Left cardiac atrium (tissue), 4 donors: ENCODE data around the gene RPS5. TPM values are rescaled to one million over a fixed set of nuclear protein-coding genes. Genes with fewer than 3 reads are reported as not detected.

ENCODE experiments used
- ATAC-seq, 2 donors: fragments of 200-7000 bp; cut with Tn5 transposase; one replicate each; pipeline ENCODE4 v1.9.1; 2020; ENCODE audit warnings: mild to moderate bottlenecking in 2 of 2, moderate library complexity in 2 of 2
- DNase-seq: peaks from one replicate; pipeline ENCODE4 v3.0.0-alpha.2; 2020
- intact Hi-C, 2 donors: fragments of 100-400 bp; cut with DNase I; formaldehyde crosslinking; loops; one replicate each; pipeline versions ENCODE4 v1.14.1 to v1.15.1; 2022 to 2023
- total RNA-seq, 2 donors: library from RNA; stranded (reverse); fragmentation: NEBNext Ultra II Directional; extraction: Animal tissue kit (Norgen Biotek cat#: 25700); gene quantifications; one replicate each; pipeline ENCODE4 v1.2.1, GENCODE V29; 2021
- donor health status: DM: no; HTN: yes; CAD: no.
- donor health status: DM: no; HTN: yes; CAD: no; lungs with severe emphysema.
- donor health status: DM: yes; HTN: yes; CAD: no.
- donor health status: Dilated cardiomyopathy.

The RPS5 gene
- total RNA-seq, 2 donors from 2014 or later, result 572 to 598 TPM

DNA sequence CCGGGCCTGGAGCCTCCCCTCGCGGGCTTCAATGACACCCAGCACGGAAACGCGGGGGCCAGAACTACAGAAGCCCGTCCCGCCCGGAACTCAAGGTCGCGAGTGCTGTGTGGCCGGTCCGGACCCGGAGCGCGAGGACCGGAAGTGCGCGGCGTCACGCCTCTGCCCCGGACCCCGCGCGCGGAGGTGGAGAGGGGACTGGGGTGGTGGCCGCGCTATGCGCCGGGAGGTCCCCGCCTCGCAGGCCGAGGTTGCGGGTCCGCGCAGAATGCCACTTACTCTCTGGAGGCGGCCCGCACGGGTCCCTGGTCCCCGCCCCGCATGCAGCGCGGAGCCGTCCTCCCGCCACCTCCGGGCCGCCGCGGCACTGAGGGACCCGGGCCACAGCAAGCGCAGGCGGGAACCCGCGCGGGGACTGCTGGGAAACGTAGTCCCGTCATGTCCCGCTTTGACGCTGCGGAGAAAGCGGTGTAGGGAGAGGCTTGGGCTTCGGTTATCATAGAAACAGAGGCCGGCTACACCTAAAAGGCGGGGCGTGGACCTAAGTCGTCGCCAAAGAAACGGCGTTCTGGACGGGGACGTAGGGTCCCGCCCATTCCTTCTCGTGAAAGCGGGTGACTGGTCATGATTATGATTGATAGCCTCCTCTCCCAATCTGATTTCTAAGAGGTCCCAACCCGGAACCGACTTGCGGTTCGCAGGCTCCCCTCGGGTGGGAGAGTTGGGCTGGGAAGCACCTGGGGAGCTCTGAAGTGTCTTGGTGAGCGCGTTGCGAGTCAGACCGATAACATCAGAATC is 6.2 kb upstream of the RPS5 start, which contains the start of gene ZNF837:
ZNF837 (minus strand) TSS at position 369 of the 798 bp plus-strand sequence. CDS start 11,698 bp downstream, outside the sequence.
- peak; percentile 96 for ATAC-seq
- intact Hi-C loops, result no loop called here
- peak; percentile 99 for DNase-seq

DNA sequence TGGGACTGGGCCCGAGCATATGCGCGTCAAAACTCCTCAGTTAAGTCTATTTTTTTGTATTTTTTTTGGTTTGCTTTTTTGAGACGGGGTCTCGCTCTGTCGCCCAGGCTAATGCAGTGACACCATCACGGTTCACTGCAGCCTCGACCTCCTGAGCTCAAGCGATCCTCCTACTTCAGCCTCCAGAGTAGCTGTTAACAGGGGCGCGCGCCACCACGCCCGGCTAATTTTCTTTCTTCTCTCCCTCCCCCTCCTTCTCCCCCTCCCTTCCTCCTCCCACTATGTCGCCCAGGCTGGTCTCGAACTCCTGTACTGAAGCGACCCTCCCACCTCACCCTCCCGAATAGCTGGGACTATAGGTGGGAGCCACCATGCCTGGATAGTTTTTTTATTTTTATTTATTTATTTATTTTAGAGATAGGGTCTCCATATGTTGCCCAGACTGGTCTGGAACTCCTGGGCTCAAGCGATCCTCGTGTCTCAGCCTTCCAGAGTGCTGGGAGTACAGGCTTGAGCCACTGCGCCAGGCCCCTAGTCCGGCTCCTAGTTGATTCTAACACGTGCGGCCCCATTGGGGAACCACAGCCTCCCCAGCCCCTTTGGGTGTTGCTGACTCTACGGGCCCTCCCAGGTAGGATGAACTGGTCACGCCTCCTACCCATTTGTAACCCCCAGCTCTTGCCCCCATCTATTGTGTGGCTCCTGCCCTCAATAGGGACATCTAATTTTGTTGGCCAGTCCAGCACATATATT is 5.4 kb upstream of the RPS5 start:
- intact Hi-C loops, result no loop called here
- no peak for ATAC-seq
- no peak for DNase-seq

DNA sequence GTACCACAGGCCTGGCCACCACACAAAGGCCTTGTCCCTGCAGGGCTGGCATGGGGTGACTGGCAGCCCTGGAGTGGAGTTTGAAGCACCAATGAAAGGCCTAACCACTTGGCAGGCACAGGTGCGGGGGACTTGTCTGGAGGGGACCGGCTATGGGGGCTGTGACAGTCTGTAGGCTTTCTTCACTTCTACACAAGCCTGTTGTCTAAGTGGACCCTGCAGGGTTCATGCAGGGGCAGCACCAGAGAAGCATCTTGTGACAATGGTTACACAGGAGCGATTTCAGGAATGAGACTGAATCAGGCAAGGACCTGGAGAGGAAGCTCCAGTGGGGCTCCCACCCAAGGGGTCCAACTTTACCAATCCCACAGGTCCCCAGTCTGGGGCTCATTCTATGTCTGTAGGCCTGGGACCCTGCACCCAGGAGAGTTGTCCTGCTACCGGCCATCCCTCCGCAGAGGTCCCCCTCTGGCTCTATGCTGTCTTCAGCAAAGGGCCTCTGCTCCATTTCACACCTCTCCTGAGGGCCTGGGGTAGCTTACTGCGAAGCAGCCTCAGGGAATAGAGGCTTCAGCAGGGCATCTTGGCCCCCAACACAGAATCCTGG is 4.0 kb upstream of the RPS5 start:
- intact Hi-C loops, result no loop called here
- ATAC-seq (no peak), DNase-seq (no peak)

DNA sequence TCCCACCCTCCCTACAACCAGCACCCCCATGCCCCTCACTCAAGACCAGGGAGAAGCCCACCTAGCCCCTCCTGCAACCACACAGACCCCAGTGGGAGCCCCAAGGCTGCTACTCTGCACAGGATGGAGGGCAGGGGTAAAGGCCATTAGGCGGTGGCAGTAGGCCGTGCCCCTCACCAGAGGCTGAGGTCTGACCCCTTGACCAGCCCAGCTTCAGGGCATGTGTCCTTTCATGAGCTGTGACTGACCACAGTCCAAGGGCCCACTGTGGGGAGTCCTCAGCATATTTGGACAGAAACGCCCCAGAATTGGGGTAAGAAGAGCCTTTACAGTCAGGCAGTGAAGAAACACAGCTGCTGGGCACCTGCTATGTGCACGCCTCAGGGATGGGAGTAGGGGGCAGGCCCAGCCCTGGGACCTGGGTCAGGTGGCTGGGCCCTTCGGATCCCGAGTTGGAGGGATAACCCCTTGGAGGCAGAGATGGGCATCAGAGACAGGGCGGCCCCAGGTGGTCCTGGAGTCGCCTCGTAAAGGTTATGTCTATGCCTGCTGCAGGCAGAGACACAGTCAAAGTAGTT is 1.7 kb upstream of the RPS5 start:
- DNase-seq, result no peak
- ATAC-seq, result no peak
- intact Hi-C loops, result no loop called here

DNA sequence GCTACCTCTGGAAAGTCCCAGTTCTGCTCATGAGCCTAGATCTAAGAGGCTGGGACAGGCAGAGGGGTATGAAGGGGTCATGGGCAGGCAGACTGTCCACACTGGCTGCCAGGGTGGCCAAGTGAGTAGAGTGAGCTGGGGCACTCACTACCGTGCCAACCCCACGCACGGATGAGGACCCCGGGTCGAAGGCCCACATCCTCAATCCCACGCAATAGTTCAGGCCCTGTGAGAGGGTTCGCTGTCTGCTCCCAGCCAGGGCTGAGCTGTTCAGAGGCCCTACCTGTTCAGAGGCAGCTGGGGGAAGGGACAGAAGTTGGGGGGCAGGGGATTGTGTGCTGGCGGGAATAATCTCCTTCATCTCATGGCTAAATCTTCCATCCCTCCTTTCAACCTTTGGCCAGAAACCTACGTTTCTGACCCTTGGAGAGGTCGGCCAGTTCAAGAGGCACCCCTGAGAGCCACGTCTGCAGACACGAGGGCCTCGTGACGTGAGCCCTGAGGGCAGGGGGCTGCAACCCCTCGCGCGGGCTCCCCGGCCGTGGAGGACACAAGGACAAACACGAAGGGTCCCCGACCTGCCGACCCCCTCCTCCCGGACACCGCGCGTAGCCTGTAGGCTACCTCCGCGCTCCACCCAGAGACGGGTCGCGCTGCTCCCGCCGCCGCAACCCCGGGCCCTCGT is 1.0 kb upstream of the RPS5 start:
- intact Hi-C loops, result no loop called here
- DNase-seq, result peak; percentile 46

DNA sequence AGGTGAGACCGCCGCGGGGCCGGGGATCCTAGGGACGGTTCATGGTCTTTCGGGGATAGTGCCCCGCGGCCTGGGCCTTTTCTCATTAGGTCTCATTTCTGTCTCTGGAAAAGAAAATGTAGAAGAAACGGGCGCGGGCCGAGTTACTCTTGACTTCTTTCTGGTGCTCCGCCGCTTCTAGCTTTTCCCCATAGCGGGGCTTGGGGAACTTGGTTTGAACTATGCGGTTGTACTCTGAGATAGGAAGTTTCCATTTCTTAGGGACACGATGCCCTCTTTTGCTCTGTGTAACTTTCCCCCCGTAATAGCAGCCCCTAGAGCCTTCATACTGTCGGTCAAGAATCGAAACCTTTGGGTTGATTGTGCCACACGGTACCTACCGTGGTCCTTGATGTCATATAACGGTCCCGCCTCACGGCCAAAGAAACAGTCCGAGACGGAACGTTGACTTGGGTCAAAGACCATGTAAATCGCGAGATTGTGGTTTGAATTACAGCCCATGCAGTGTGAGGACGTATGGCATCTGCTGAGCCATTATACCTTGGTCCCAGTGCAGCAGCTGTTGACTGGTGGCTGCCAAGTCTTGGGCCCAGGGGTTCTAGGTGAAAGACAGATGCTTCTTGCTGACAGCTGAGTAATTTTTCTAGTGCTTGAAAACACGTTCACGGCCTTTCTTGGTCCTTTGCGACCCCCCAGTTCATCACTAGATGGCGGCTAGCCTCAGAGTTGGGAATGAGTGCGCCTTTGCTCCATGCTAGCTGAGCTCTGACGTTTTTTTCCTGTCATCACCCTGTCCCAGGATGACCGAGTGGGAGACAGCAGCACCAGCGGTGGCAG is 487 bp downstream of the RPS5 start:
- intact Hi-C loops, result no loop called here
- DNase-seq, result no peak
- ATAC-seq, result no peak

More for the DNA sequence above, 1.0 kb upstream of the RPS5 start:
- ATAC-seq, result peak; percentile 16 to 23

DNA sequence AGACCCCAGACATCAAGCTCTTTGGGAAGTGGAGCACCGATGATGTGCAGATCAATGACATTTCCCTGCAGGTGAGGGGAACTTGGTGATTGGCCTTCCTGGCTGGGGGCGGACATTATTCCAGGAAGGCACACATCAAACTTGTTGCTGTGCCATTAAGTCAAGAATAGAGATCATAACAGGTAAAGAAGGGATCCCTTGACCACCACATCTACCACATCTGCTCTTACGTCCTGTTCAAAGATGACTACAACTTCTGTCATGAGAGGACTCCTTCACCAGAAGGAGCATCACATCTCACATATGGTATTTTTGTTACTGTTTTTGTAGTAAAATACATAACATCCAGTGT is 1.1 kb downstream of the RPS5 start:
- DNase-seq (no peak), ATAC-seq (no peak)
- intact Hi-C loops, result no loop called here

DNA sequence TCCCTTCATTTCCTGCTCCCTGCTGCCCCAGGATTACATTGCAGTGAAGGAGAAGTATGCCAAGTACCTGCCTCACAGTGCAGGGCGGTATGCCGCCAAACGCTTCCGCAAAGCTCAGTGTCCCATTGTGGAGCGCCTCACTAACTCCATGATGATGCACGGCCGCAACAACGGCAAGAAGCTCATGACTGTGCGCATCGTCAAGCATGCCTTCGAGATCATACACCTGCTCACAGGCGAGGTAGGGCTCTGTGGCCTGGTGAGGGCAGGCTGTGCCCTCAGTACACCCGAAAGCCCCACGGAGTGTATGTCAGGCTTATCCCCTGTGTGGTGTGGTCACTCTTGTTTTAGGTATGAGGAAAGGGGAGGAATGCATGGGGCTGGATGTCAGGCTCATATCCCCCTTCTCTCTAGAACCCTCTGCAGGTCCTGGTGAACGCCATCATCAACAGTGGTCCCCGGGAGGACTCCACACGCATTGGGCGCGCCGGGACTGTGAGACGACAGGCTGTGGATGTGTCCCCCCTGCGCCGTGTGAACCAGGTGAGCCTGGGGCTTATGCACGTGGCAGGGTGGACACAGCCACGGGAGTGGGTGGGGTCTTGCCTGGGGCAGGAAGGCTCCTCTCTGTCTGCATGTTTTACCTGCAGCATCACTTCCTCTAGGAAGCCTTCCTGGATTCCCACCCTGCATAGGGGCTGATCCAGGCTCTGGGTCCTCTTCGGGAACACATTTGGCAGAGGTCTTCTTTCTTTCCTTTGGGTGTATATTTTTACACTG is 6.1 kb downstream of the RPS5 start:
- DNase-seq (no peak), ATAC-seq (no peak)
- intact Hi-C loops, result no loop called here

DNA sequence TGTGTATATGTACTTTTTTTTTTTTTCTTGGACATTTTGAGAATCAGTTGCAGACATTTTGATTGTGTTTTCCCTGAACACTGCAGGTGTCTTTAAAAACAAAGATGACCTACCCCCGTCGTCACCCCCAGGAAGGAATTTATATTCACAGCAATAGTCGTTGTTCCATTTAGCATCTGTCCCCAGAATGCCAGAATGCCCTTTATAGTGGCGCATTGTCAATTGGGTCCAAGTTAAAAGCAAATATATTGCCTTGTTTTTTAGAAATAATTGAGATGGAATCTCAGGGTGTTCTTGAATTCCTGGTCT is 6.6 kb downstream of the RPS5 start:
- intact Hi-C loops, result no loop called here
- ATAC-seq (no peak), DNase-seq (no peak)

DNA sequence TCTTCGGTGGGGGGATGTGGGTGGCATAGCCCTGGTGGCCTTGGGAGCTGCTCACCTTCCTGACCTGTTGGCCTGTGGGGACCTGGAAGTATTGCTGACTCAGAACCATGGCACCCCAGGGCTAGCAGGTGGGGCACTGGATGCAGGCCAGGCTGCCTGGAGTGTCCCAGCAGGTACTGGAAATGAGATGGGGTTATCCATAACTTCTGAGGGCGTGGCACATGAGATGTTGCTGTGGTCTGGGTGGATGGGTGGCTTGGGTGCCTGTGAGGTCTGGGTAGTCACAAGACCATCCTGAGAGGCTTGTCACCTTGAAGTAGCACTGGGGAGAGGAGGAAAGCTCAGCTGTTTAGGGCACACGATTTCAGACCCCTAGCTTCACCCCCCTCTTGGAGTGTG is 7.8 kb downstream of the RPS5 start:
- intact Hi-C loops, result no loop called here
- ATAC-seq, result no peak
- no peak for DNase-seq

DNA sequence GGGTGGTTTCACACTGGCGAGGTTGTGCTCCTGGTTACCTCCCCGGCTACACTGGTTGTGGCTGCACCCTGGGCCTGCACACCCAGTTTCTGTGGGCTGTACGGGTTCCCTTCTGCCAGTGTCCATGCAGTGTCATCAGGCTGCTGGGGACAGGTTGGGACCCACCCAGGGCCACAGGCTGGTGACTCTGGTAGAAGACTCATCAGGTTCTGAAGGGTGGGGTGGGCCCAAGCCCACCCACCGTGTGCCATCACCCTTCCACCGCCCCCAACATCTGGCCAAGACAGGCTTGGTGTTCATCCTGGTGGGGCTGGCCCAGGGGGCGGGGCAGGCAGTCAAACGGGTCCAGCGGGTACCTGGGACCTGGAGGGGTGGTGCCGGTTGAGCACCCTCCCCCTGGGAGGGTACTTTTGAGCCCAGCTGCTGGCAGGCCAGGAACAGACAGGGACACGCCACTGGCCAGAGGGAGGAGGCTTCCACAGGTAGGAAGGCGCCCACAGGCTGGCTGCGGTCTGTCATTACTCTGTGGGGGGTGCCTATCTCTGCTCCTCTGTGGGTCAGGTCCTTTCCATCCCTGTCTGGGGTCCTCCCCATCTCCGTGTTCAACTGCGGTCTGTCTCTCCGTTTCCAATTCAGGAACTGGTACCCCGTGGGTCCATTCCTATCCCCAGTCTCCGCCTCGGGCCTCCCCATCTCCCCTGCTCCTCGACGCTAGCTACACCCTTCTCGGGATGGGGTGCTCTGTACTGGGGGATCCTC is 8.3 kb downstream of the RPS5 start, which contains the start of gene RNF225:
RNF225 (plus strand) TSS at position 437 of the 759 bp plus-strand sequence. CDS start 434 bp downstream, outside the sequence.
- DNase-seq (no peak), ATAC-seq (peak in 1 of 2 donors; percentile 11)
- intact Hi-C loops, result no loop called here

DNA sequence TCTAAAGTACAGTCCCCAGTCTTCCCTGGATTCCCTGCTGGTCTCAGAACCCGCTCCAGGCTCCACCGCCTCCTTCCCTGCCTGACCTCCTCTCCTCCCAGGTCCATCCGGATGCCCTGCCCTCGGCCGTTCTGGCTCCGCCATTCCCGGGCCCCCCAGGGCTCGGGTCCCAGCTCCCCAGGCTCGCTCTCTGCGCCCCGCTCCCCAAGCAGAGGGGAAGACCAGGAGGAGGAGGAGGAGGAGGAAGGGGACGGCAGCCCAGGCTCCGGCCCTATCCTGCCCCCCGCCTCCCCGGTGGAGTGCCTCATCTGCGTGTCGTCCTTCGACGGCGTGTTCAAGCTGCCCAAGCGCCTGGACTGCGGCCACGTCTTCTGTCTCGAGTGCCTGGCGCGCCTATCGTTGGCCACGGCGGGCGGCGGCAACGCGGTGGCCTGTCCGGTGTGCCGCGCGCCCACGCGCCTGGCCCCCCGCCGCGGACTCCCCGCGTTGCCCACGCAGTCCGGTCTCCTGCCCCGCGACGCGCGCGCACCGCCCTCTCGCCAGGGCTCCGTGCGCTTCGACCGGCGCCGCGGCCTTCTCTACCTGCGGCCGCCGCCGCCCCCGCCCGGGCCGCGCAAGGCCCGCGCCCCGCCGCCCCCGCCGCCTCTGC is 9.0 kb downstream of the RPS5 start:
- ATAC-seq (peak; percentile 1 to 3), DNase-seq (no peak)
- intact Hi-C loops, result no loop called here

DNA sequence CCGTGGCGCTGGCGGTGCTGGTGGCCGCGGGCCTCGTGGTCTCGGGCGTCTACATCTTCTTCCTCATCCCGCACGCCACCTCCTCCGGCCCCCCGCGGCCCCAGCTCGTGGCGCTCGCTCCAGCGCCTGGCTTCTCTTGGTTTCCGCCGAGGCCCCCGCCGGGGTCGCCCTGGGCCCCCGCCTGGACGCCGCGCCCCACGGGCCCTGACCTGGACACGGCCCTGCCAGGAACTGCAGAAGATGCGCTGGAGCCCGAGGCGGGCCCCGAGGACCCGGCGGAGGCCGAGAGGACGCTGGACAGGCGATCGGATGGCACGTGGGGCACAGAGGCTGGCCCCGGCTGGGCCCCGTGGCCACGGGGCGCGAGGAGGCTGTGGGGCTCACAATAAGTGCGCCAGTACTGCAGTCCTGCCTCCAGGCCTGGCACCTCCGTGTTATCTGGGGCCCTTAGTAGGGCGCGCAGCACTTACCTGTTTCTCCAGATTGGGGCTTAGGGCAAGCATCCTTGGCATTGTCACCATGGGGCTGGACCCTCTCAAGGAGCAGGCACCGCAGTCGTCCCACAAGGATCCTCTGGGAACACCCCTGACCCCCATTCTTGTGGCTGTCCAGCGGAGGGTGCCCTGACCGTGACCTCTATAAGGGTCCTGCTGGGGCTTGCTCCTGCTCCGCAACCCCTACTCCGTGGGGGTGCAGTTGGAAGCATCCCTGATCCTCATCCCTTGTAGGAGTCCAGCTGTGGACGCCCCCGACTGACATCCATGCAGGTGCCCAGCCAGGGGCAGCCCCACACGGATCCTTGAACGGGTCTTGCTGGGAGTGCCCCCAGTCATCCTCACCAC is 9.8 kb downstream of the RPS5 start:
- DNase-seq (no peak), ATAC-seq (no peak)

DNA sequence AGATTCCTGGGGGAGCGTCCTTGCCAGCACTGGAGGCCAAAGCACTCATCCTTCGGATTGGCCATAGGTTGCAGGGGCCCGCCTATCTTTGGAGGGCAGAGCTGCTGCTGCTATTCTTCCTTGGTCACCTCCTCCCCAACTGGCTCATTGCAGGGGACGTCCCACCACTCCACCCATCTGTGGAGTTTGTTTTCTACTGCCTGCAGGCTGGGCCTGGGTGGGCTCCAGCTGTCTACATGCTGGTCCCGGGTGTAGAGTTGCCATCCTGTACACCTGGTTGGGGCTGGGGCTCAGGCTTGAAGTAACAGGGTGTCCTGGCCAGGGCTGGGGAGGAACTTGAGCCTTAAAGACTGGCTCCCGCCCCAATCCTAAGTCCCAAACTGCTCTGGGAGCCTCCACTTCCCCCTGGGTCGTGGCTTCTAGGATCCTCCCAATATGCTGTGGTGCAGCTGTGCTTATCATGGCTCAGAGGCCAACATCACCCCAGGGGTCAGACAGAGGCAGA is 10.5 kb downstream of the RPS5 start:
- DNase-seq (no peak), ATAC-seq (no peak)
- intact Hi-C loops, result no loop called here

More for the DNA sequence above, 9.8 kb downstream of the RPS5 start:
- intact Hi-C loops, result no loop called here

DNA sequence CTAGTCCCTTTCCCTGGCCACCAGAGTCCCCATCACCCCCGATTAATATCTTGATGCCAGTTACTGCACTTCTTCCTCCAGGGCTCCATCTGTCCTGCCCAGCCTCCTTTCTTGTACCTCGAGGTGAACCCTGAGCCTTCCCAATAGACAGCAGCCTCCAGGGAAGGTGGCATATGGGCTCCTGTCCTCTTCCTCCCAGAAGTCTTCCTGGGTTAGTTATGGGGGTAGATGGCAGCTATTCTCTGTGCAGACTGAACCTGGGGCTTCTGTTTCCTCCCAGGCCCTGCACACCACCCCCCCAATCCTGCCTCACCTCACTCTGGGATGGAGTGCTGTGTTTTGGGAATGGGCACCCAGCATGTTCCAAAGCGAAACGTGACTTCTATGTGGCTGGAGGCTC is 11.0 kb downstream of the RPS5 start:
- intact Hi-C loops, result no loop called here
- ATAC-seq, result no peak
- no peak for DNase-seq
